ENCODE measurements around the gene TOMM34.

Gene TOMM34

GRCh38 chr20:44963325-44964215 lies 3.4 kb upstream of the TOMM34 start:
- DNase-seq (ENCODE audit: low read depth), result no peak

DNA sequence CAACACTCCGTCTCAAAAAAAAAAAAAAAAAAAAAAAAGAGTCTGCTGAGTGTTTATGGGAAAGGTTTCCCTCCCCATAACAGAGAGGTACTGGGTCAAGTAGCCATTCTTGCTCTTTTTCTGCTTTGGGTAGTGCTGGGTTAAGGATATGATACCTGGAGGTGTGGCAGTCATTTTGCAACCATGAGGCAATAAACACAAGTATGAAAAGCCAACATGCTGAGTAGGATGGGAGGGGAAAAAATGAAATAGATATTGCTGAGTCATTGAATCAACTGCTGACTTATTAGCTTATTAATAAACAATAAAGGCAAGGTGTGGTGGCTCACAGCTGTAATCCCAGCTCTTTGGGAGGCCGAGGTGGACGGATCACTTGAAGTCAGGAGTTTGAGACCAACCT lies 2.3 kb upstream of the TOMM34 start:
- DNase-seq (ENCODE audit: low read depth), result no peak

- no peak for DNase-seq (ENCODE audit: low read depth)
These were observed 1.7 kb upstream of the TOMM34 start for GRCh38 chr20:44961870-44962267.

GRCh38 chr20:44961011-44961869 lies 1.0 kb upstream of the TOMM34 start:
- no peak for DNase-seq (ENCODE audit: low read depth)

GRCh38 chr20:44959638-44960102 lies 527 bp downstream of the TOMM34 start:
- DNase-seq (ENCODE audit: low read depth), result peak; percentile 64

DNA sequence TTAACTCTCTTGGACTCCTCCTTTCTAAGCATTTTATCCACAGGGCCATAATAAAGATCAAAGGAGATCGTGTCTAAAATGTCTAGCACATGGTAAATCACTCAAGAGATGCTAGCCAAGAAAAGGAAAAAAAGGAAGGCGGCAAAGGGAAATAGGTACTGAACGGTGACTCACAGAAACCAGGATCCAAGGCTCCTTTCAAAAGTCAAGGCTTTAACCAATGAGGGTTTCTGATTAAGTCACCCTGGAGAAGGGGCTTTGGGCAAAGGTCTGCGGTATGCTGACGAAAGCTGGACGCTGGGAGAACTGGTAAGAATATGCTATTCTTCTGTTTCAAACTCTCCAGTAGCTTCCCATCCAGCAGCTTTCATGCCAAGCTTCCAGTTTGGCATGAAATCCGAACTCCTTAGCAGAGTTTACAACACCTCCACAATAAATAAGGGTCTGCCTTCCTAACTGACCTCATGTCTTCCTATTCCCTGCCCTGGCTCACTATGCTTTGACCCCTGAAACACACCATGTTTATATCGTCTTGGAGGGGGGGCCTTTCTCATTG lies 1.0 kb downstream of the TOMM34 start:
- no peak for DNase-seq (ENCODE audit: low read depth)

GRCh38 chr20:44958276-44958675 lies 1.9 kb downstream of the TOMM34 start:
- DNase-seq (ENCODE audit: low read depth), result no peak

DNA sequence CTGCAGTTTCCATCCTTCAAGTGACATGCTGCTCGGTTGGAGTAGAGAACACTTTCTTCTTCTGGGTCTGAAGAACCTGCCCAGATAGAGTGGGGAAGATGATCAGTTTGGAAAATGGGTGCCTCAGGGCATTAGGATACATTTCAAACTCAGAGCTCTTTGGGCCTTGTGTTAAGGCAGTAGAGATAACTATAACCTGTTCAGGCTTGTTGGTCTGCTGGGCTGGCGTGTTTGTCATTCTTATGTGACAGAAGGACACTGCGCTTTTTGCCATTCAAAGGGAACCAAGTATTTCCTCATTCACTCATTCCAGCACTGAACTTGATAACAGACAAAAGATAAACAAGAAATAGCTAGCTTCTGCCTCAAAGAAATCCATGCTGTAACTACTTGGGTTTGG lies 3.8 kb downstream of the TOMM34 start:
- no peak for DNase-seq (ENCODE audit: low read depth)

- no peak for DNase-seq (ENCODE audit: low read depth)
These were observed 4.9 kb downstream of the TOMM34 start for GRCh38 chr20:44955270-44955669.

DNA sequence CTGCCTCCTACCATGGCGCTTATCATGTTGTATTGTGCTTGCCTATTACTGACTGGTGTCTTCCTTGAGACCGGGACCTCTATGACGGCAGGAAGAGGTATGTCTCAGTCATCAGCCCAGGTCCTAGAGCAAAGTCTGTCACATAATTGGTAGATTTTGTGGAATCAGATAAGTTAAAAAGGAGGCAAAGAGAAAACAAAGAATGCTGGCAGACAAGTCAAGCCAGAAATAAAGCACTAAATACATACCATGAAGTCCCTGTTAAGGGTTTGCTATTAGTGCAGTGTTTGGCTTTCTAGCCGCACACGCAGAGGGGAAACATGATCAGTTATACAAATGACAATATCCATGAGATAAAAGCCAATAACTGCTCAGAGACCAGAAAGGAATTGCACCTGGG lies 6.0 kb downstream of the TOMM34 start:
- DNase-seq (ENCODE audit: low read depth), result no peak

DNA sequence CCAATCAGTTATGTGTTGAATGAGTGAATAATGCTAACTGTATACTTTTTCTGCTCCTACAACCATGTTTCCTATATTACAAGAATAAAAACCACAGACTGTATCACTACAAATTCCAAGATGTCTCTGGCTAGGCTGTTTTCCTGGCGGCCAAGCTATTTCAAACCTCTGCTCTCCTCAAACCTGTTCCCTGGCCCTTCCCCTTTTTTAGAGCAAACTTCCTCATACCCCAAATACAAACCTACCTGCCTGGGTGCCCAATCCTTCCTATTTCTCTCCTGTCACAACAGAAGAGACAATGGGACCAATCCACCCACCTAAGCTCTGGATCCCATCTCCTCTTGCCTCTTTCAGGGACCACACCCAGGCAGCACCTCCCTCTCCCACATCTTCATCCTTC lies 7.5 kb downstream of the TOMM34 start:
- no peak for DNase-seq (ENCODE audit: low read depth)

GRCh38 chr20:44950368-44950767 lies 9.8 kb downstream of the TOMM34 start:
- DNase-seq (ENCODE audit: low read depth), result no peak

DNA sequence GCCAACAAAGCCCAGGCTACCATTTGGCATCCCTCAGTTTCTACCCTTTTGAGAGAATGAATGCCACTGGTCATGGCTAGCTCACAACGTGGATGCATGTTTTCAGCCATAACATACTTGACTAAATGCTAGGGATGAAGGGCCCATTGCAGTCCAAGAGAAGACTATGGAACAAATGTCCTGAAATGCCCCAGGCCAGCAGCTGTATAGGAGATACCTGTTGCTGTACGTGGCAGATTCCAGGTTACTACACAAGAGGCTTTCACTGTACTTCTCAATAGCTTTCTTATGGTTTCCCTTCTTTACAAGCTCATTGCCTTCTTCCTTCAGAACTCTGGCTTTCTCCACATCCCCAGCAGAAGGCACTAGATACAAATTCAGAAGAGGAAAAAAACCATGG lies 11.7 kb downstream of the TOMM34 start:
- DNase-seq (ENCODE audit: low read depth), result no peak

GRCh38 chr20:44948107-44948506 lies 12.1 kb downstream of the TOMM34 start:
- no peak for DNase-seq (ENCODE audit: low read depth)

DNA sequence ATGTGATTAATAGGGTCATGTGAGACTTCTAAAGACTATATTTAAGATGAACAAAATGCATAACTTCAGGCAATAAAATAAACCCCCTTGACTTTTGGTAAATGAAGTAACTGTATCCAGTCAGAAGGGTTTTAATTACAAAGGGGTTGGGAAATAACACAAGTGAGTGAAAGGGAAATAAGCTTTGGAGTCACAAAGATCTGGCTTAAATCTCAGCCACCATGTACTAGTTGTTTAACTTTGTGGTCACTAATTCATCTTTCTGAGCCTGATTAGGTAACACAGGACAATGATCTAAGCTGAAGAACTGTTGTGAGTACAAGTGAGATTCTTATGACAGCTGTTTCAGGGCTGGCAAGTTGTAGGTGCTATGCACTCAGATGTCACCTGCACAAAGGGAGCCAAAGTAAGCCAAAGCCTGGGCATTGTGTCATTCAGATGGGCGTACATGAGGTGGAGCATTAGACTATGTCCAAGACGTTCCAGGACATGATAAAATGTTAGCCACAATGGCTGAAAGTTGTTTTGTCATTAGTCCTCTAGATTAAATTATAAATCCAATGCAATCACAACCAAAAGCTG lies 13.8 kb downstream of the TOMM34 start:
- no peak for DNase-seq (ENCODE audit: low read depth)

- DNase-seq (ENCODE audit: low read depth), result no peak
These were observed 14.9 kb downstream of the TOMM34 start for GRCh38 chr20:44945261-44945660.

- no peak for DNase-seq (ENCODE audit: low read depth)
These were observed 16.4 kb downstream of the TOMM34 start for GRCh38 chr20:44943828-44944227.

DNA sequence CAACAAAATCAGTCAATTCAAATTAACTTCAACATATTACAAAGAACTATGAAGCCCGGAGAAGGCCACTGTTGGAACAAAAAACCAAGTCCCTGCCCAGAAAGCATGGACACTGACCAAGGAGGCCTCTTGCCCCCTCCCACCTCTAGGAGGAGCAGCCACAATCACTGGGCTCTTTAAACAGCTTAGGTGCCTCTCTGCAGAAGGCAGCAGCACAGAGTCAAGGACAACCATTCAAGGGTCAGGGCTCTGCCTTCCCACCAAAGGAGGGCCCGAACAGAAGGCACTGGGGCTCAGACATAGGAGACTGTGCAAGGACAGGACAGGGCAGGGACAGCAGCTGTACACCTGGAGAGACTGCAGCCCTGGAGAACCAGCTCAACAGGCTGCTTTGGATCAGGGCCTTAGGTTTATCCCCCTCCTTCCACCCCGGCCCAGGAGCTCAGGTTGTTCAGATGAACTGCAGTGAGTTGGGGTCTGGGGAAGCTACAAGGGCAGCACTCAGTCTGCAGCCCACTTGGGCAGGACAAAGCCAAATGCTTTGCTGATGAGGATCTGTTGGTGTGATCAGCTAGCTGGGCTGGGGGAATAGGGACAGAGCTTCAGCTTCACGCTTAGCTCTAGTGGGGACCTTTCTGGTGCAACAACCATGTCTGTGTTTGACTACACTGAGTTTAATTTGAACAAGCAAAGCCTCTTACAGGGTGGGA lies 17.8 kb downstream of the TOMM34 start:
- DNase-seq (ENCODE audit: low read depth), result no peak

DNA sequence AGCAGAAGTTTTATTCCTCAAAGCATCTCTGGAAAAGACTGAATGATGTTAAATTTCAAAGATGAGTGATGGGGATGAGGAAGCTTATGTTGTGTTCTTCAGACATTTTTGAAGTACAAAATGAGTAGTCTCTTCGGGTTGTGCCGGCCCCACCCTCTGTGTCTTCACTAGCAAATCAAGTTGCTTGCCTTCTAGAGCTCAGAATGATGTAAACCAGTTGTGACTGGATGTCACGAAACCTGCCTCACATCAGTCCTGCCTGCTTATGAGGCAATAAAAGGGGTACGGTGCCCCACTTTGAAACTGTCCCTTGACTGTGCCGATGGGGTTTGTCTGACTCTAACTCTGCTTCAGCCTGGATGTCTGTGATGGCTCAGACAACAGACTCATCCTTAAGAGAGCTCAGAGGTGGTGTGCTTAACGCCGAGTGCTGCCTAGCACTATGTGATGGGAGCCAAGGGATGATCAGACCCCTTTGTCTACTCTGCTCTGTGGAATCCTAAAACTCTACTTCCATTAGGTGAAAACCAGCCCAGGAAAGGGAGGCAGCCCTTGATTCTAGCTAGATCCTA lies 19.0 kb downstream of the TOMM34 start:
- no peak for DNase-seq (ENCODE audit: low read depth)

- DNase-seq (ENCODE audit: low read depth), result no peak
These were observed 21.6 kb downstream of the TOMM34 start for GRCh38 chr20:44938637-44939036.

GRCh38 chr20:44936510-44936909 lies 23.7 kb downstream of the TOMM34 start:
- DNase-seq (ENCODE audit: low read depth), result no peak

Data from activated T-cell treated with anti-CD3 and anti-CD28 coated beads for 24 hours (primary cell).